Measurements from ENCODE around the gene CCDC92B. TPM values are rescaled to one million over a fixed set of nuclear protein-coding genes. Genes with fewer than 3 reads are reported as not detected.
"Not testable (repeated sequence)": the region's sequence is repeated elsewhere in the genome, so short reads cannot be mapped to it uniquely, and the experiment has no call there.

Gene CCDC92B
- total RNA-seq, 6 experiments from 2014 or later: not detected

DNA sequence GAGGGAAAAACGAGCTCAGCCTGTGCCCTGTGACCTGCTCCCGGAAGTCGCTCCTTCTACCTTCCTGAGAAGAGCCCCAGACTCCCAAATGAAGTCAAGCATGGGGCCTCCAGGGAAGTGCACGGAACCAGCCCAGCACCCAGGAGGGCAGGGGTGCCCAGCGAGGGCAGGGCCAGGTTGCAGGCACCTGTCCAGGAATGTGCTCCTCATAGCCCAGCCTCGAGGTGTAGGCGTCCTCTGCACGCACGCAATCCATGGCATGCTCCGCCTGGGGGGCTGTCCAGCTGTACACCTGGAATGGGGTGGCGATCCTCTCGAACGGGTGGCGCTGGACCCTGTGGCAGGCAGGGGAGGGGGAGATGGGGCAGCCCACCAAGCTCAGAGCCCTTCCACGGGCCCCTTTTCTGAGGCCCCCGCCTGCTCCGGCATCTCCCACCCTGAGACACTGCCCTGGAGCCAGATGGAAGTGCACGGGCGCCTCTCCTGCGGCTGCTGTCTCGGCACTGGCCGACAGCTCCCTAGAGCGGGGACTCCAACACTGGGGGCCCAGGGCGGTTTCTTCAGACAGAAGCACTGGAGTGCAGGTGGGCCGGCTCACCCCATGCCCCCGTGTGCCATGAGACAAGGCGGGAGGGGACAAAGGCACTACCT, 48.8 kb downstream of the CCDC92B start:
- DNase-seq: no peak
- H3K27ac Mint-ChIP-seq: no peak overlapping the region
- H3K36me3 Mint-ChIP-seq (ENCODE audit: low read depth): 0 out of 2 replicates have a peak, but pooled peaks cover 5% of the 10 kb centered on the region
- TF ChIP-seq, protein P1, sequence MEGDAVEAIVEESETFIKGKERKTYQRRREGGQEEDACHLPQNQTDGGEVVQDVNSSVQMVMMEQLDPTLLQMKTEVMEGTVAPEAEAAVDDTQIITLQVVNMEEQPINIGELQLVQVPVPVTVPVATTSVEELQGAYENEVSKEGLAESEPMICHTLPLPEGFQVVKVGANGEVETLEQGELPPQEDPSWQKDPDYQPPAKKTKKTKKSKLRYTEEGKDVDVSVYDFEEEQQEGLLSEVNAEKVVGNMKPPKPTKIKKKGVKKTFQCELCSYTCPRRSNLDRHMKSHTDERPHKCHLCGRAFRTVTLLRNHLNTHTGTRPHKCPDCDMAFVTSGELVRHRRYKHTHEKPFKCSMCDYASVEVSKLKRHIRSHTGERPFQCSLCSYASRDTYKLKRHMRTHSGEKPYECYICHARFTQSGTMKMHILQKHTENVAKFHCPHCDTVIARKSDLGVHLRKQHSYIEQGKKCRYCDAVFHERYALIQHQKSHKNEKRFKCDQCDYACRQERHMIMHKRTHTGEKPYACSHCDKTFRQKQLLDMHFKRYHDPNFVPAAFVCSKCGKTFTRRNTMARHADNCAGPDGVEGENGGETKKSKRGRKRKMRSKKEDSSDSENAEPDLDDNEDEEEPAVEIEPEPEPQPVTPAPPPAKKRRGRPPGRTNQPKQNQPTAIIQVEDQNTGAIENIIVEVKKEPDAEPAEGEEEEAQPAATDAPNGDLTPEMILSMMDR (IDR thresholded peaks at IDR 0.05): no peak
- H3K4me3 Mint-ChIP-seq: no peak overlapping the region
- H3K4me1 Mint-ChIP-seq (ENCODE audit: low read depth): peaks cover 7% of the 10 kb centered on the region
- peaks cover 2% of the 10 kb centered on the region; the same call in 1 of the 2 replicates for H3K27me3 Mint-ChIP-seq (ENCODE audit: insufficient read depth)
- no peaks in the 10 kb centered on the region for H3K9me3 Mint-ChIP-seq

DNA sequence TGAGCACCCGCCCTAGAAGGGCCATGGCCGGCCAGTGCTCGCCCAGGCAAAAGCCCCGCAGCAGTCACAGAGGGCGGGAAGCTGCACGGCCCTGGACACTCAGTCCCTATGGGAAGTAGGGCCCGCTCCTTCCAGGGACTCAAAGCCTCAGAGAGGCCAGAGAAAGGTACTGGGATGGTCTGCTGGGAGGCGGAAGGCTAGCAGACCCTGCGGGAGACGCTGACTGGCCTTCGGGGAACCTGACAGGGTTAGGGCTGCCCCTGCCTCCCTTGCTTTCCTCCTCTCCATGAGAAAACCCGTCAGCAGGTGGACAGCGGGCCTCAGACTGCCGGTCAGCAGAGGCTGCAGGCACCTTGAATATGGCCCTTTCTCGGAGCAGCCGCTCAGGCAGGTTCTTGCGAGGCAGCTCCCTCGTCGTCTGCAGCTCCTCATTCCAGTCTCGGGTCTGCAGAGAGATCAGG, 49.4 kb downstream of the CCDC92B start:
- no peak overlapping the region for H3K27ac Mint-ChIP-seq
- peaks cover 2% of the 10 kb centered on the region; the same call in 1 of the 2 replicates for H3K27me3 Mint-ChIP-seq (ENCODE audit: insufficient read depth)
- DNase-seq: no peak

DNA sequence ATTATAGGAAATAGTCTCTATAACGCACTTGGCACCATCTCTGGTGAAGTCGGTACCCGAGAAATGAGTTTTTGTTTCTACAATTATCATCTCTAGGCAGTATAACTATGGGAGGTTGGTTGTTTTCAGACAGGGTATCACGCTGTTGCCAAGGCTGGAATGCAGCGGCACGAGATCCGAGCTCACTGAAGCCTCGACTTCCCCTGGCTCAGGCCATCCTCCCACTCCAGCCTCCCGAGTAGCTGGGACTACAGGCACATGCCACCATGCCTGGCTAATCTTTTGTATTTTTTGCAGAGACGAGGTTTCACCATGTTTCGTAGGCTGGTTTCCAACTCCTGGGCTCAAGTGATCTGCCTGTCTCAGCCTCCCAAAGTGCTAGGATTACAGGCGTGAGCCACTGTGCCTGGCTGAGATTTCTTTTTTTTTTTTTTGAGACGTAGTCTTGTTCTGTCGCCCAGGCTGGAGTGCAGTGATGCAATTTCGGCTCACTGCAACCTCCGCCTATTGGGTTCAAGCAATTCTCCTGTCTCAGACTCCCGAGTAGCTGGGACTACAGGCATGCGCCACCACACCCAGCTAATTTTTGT, 50.1 kb downstream of the CCDC92B start:
- not testable (repeated sequence) for DNase-seq; H3K4me1 Mint-ChIP-seq (ENCODE audit: low read depth); H3K27me3 Mint-ChIP-seq (ENCODE audit: insufficient read depth); H3K9me3 Mint-ChIP-seq; H3K36me3 Mint-ChIP-seq (ENCODE audit: low read depth); H3K27ac Mint-ChIP-seq; H3K4me3 Mint-ChIP-seq

More for the DNA sequence above, 49.4 kb downstream of the CCDC92B start:
- Mint-ChIP-seq H3K9me3 (no peaks in the 10 kb centered on the region), H3K36me3 (ENCODE audit: low read depth) (0 out of 2 replicates have a peak, but pooled peaks cover 5% of the 10 kb centered on the region), H3K4me1 (ENCODE audit: low read depth) (peaks cover 1% of the 10 kb centered on the region; the same call in 1 of the 2 replicates), H3K4me3 (no peak overlapping the region)
- TF ChIP-seq, protein P1 (IDR thresholded peaks at IDR 0.05): no peak

DNA sequence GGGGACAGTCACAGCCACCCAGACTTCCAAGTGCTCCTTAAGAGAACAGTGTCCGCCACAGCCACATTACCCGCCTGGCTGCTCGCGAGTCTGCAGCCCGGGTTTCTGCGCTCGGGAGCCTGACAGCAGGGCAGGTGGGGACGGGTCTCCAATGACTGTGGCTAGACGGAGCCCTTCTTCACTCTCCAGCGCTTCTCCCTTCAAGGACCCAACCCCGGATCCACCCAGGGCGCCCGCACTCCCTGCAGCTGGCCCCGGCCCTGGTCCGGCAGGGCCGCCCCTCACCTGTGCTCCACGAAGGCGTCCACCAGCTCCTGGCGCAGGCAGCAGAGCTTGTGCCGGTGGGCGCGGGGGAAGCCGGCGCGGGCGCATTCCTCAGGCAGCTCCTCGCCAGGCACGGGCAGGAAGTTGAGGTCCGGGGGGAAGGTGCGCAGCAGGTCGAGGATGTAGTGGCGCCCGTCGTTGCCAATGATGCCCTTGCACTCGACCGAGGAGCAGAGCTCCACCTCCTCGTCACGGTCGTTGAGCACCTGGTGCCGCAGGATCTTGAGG, 51.8 kb downstream of the CCDC92B start:
- Mint-ChIP-seq H3K9me3 (no peaks in the 10 kb centered on the region), H3K36me3 (ENCODE audit: low read depth) (0 out of 2 replicates have a peak, but pooled peaks cover 4% of the 10 kb centered on the region), H3K4me1 (ENCODE audit: low read depth) (no peaks in the 10 kb centered on the region), H3K27me3 (ENCODE audit: insufficient read depth) (peaks cover 2% of the 10 kb centered on the region; the same call in 1 of the 2 replicates), H3K27ac (no peak overlapping the region), H3K4me3 (no peak overlapping the region)
- DNase-seq: no peak
- TF ChIP-seq, protein P1 (IDR thresholded peaks at IDR 0.05): no peak

DNA sequence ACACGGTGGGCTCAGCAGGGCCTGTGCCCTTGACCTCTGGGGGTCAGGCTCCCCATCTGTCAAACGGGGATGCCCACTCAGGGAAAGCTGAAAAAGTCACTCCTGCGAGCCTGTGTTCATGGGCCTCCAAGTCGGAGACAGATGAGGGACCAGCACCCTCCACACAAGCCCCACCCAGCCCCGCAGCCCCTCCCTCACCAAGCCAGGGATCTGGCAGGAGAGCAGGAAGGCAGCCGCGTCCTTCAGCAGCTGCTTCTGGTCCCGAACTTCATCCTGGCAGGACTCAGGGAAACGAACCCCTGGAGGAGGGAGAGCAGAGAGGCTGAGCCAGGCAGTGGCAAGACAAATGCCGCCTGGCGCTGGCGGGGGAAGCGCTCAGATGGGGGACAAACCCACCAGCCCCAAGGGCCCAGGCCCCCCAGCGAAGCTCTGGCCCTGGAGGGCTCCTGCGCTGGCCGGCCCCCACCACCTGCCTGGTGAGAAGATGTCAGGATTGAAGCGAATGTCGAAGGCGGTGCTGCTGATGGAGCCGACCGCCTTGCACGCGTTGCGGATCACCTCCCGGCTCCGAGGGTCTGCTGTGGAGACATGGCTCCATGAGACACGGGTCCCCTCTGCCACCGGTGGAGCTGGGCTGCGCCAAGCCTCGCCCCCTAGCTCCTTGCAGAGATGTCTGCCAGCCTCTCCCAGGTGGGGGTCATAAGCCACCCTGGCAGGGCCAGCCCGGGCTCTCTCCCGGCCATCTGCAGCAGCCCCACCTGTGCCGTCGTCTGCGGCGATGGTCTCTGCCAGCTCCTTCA, 53.3 kb downstream of the CCDC92B start:
- Mint-ChIP-seq H3K4me1 (ENCODE audit: low read depth) (no peaks in the 10 kb centered on the region), H3K4me3 (no peak overlapping the region), H3K27ac (no peak overlapping the region), H3K9me3 (no peaks in the 10 kb centered on the region), H3K36me3 (ENCODE audit: low read depth) (no peaks in the 10 kb centered on the region), H3K27me3 (ENCODE audit: insufficient read depth) (peaks cover 2% of the 10 kb centered on the region)
- TF ChIP-seq, protein P1 (IDR thresholded peaks at IDR 0.05): no peak
- DNase-seq: no peak

All from HFFc6 (cell line).